Activated CD4-positive, alpha-beta T cell treated with anti-CD3 and anti-CD28 coated beads for 48 hours (primary cell): ENCODE results near the gene CLIP1.

ENCODE experiments used
- DNase-seq: peaks from one replicate; pipeline ENCODE4 v3.0.0-alpha.2; 2020

Gene CLIP1

GRCh38 chr12:122243965-122244364 lies 178.5 kb downstream of the CLIP1 start:
- no peak for DNase-seq

GRCh38 chr12:122238861-122239260 lies 183.6 kb downstream of the CLIP1 start:
- no peak for DNase-seq

GRCh38 chr12:122235741-122236140 lies 186.7 kb downstream of the CLIP1 start:
- no peak for DNase-seq

GRCh38 chr12:122232691-122233090 lies 189.8 kb downstream of the CLIP1 start:
- no peak for DNase-seq

- DNase-seq, result no peak
These were observed 191.7 kb downstream of the CLIP1 start for GRCh38 chr12:122230798-122231197.

- no peak for DNase-seq
These were observed 194.4 kb downstream of the CLIP1 start for GRCh38 chr12:122228092-122228491.

GRCh38 chr12:122227341-122227740 lies 195.1 kb downstream of the CLIP1 start:
- peak; percentile 30 for DNase-seq

GRCh38 chr12:122226366-122227125 lies 195.9 kb downstream of the CLIP1 start:
- peak; percentile 12 for DNase-seq

- peak; percentile 100 for DNase-seq
These were observed 196.6 kb downstream of the CLIP1 start, which contains the start of gene DIABLO for GRCh38 chr12:122225683-122226365. DIABLO (minus strand) TSS chr12:122226052; CDS start chr12:122226014, 38 bp downstream.
